ENCODE data around the gene PCSK6.

- TF ChIP-seq ELF4 (IDR thresholded peaks at IDR 0.05): no peak
- TF ChIP-seq FOXA1 (IDR thresholded peaks at IDR 0.05): no peak
- no peak for TF ChIP-seq L3MBTL2 (conservative IDR thresholded peaks at IDR 0.05)
- no peak for TF ChIP-seq CTBP1 (IDR thresholded peaks at IDR 0.05; ENCODE audit: borderline replicate concordance)
- TF ChIP-seq PKNOX1 (IDR thresholded peaks at IDR 0.05): no peak
- no peak for TF ChIP-seq SP1 (IDR thresholded peaks at IDR 0.05)
- no peak for TF ChIP-seq BHLHE40 (IDR thresholded peaks at IDR 0.05; ENCODE audit: borderline replicate concordance)
- no peak for TF ChIP-seq NFRKB (IDR thresholded peaks at IDR 0.05)
- TF ChIP-seq SUZ12 (IDR thresholded peaks at IDR 0.05): no peak
- TF ChIP-seq HDGF (IDR thresholded peaks at IDR 0.05; ENCODE audit: borderline replicate concordance): no peak
- no peak for TF ChIP-seq FOXK2 (IDR thresholded peaks at IDR 0.05)
- no peak for TF ChIP-seq TARDBP (IDR thresholded peaks at IDR 0.05)
- no peak for TF ChIP-seq FOXM1 (IDR thresholded peaks at IDR 0.05; ENCODE audit: borderline replicate concordance)
- no peak for TF ChIP-seq ZNF384 (IDR thresholded peaks at IDR 0.05)
These were observed 52.3 kb downstream of the PCSK6 start for GRCh38 chr15:101437209-101437608.
